Measurements from ENCODE around the gene CHST3.

CHST3 gene

GRCh38 chr10:72056932-72057751 lies 92.9 kb downstream of the CHST3 start:
- no peak for DNase-seq (ENCODE audit: low read depth in 2 of 2)

DNA sequence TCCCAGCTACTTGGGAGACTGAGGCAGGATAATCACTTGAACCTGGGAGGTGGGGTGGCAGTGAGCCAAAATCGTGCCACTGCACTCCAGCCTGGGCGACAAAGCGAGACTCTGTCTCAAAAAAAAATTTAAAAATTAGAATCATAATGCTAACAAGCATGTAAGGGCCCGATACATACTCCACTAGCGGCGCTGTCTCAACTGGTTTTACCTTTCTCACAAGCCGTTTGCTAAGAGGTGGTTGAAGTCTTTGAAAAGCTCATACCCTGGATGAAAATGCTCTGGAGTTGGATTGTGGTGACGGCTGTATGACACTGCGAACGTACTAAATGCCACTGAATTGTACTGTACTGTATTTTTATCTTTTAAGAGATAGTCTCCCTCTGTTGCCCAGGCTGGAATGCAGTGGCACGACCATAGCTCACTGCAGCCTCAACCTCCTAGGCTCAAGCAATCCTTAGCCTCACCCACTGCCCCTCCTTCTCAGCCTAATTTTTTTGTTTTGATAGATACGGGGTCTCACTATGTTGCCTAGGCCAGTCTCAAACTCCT lies 94.2 kb downstream of the CHST3 start:
- DNase-seq (ENCODE audit: low read depth in 2 of 2): no peak

DNA sequence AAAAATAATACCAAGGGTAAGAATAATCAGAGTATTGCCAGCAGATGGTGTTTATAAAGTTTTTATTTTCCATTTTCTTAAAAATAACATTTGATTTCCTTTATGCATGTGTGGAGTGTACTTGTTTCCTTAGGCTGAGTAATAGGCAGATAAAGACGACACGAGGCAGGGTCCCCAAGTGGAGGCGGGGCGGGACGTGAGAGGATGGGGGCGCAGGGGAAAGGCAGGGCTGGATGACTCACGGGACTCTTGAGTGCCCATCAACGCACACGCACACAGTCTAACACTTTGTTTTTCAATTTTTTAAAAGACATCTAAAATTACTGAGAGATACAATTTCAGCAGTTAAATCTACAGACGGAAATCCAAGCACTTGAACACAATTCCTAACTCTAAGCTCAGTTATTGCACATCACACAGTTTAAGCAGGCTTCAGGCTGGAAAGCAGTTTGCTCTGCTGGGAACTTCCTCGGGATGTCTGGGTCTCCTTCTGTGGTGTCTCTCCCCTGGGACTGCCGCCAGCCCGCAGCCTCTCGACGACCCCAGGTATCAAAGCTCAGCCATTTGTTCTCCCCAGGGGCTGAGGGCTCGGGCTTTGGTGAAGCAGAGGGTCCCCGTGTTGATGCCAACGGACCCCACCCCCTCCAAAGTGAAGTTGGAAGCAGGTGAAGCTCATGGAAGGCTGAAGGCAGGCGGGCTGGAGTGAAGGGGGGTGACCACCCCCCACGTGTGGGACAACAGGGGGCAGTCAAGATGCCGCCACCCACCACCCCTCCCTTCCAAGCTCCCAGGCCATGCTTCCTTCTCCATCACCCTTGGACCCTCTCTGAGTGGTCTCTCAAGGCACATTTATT lies 95.0 kb downstream of the CHST3 start:
- no peak for DNase-seq (ENCODE audit: low read depth in 2 of 2)

- DNase-seq (ENCODE audit: low read depth in 2 of 2): no peak
Observed at GRCh38 chr10:72059843-72060822, 95.9 kb downstream of the CHST3 start.

GRCh38 chr10:72061491-72061890 lies 97.3 kb downstream of the CHST3 start:
- DNase-seq (ENCODE audit: low read depth in 2 of 2): no peak

- DNase-seq (ENCODE audit: low read depth in 2 of 2): no peak
Observed at GRCh38 chr10:72061930-72062329, 97.7 kb downstream of the CHST3 start.

DNA sequence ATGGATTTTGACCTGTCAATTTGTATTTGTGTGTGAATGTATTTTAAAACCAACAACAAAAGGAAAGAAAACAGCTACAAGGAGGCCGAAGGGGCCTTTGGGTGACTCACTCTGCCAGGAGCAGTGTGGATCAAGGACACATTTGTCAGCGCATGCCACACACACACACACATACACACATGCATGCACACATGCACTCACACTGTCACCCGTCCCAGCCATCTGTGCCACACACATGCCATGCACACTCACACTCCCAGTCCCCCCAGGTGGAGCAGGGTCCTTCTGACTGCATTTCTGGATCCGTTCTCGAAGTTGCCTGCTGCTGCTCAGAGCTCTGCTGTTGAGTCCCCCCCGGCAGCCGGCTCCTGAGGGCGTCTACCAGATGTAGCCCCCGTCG lies 98.2 kb downstream of the CHST3 start:
- no peak for DNase-seq (ENCODE audit: low read depth in 2 of 2)

Measured in stimulated activated CD4-positive, alpha-beta T cell treated with anti-CD3 and anti-CD28 coated beads, Interleukin-4, amount 100 ng/mL, for 48 hours (primary cell).